Hypothalamus (tissue), 51 donors: ENCODE data around the gene RAMACL.
"Not testable (repeated sequence)": the region's sequence is repeated elsewhere in the genome, so short reads cannot be mapped to it uniquely, and the experiment has no call there.

Experiments used
- DNase-seq, 51 donors: peaks; one replicate each; lab custom pipeline; 2025; lab: John Stamatoyannopoulos, UW

Gene RAMACL

DNA sequence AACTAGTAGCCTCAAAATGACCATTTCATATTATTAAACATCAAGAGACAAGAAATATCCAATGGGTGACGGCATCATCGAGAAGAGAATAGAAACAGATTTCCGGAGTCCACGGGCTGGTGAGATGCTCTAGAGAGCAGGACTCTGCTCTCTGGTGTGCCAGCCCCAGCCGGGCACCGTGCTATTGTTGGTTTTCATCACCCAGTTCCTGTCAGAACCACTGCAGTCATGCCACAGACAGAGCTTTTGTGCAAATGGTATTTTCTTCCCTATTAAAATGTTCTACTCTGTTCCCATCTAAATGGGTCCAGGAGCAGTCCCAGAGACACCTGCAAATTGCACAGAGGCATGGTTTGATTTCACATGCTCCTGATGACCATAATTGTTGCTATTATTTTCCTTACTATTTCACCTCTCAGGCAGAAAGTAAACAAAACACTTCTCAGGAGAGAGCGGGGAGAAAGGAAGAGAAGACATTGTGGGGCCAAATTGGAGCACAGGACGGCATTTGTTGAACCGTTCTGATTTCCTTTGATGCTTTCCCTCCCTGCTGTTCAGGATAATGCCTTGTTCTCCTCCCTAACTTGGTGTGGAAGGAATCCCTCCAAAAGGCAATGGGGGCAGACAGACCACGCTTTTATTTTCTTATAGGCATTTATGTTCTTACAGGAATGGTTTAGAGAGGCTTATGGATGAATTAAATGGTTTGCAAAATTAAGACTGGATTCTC, 11.4 kb upstream of the RAMACL start:
- DNase-seq, result peak in 23 of 51 donors; percentile 11 to 63 (median 43)

GRCh38 chr6:166596776-166597507, 10.5 kb upstream of the RAMACL start:
- no peak for DNase-seq

GRCh38 chr6:166595949-166596348, 9.5 kb upstream of the RAMACL start:
- no peak for DNase-seq

- DNase-seq, result no peak
Observed at GRCh38 chr6:166595061-166595780, 8.7 kb upstream of the RAMACL start.

DNA sequence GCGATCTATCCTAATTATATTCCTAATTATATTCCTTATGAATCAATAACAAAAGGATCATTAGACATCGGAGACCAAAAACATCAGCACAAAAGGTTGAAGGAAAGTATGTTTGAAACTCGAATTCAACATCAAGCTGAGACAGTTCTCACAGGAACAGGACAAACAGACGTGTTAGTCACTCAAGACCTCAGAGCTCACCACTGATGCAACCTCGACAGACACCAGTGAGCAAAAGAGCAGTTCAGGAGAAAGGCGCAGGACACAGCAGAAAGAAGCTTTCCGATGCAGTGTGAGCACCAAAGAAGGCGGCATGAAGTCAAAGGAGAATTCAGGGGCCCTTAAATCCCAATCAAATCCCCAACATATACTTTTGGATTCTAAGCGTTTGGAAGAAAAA, 6.3 kb upstream of the RAMACL start:
- DNase-seq, result no peak

DNA sequence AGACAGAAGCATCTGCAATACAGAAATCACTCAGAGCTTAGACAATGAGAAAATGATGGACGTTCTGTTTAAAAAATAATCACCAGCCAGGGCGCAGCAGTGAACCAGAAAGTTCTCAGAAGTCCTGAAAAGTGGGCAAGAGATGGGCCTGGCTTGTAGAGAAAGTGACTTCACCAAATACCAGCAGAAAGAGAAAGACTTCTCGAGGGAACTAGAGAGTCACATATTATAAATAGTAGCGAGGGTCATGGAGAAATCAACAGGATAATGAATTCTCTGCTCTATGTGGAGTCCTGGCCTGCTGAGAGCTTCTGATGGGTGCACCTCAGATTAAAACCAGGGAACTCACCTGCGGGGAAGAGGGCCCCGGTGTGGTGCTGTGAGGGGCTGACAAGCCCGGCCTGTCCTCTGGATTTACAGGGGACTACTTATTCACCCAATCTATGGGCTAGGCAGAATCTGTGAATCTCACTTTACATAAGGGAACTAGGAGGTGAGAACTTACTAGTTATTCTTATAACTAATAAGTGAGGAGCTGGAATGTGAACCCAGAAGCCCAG, 5.6 kb upstream of the RAMACL start:
- no peak for DNase-seq

GRCh38 chr6:166591026-166591425, 4.5 kb upstream of the RAMACL start:
- DNase-seq, result no peak

- no peak for DNase-seq
Observed at GRCh38 chr6:166589786-166590574, 3.5 kb upstream of the RAMACL start.

DNA sequence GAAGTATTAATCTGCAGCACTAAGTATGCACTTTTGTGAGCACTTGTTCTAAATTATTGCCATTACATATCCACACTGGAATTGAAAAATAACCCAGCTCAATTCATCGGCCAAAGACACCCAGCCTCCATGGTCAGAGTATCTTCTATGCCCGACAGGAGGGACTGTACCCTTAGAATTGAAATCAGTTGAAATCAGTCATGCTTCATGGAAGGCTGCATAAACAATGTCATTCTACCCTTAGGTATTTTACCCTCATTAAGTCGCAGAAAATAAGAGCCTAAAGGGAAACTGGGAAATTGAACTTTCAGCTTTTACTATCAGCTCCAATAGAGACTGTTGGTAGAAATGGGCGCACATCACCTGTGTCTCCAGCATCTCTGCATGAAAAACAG, 2.9 kb upstream of the RAMACL start:
- no peak for DNase-seq

GRCh38 chr6:166588691-166589336, 2.3 kb upstream of the RAMACL start:
- DNase-seq, result no peak

DNA sequence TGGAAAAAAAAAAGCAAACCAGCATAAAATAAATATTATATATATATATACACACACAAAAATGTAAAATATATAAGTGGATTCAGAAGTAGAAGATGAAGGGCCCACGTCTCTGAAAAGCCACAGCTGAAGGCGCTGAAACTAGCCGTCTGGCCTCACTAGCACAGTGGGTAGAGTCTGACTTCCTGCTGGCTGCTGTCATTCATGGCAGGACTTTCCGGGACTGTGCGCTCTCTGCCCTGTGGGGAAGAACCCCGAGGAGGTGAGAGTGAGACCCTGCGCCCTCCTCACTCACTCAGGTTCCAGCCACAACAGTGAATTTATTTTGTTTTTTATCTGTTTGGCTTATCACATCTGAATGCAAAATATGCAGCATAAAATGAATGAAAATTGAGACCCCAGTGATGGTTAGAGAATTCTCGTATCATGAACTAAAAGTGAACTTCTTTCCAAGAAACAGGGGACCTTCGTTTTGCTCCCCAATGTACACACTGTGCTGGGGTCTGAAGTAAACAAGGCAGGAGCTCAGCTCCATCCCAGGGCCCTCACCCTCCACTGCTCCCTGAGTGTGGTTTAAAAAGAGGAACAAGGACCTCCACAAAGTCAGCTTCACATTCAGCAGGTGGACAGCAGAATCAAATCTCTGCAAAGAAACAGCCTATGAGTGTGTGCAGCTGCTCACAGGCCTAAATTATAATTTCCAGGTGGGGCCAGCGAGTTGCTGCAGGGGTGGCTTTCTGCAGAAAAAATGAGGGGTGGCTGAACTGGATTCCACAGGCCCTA, 1.3 kb upstream of the RAMACL start:
- no peak for DNase-seq

- peak in 1 of 51 donors; percentile 31 for DNase-seq
Observed at GRCh38 chr6:166584853-166585429, 1.5 kb downstream of the RAMACL start.

DNA sequence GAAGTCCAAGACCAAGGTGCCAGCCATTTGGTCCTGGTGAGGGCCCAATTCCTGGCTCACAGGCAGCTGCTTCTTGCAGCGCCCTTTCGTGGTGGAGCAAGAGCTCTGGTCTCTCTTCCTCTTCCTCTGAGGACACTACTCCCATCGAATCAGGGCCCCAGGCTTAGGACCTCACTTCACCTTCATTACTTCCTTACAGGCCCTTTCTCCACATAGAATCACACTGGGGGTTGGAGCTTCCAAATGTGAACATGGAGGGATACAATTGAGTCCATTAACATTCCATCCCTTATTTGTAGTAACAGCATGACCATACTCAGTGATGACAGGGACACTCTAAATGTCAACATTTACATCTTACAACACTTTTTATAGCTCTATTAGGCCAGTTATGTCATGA, 2.3 kb downstream of the RAMACL start:
- DNase-seq, result no peak

GRCh38 chr6:166583230-166583965, 3.1 kb downstream of the RAMACL start:
- no peak for DNase-seq

DNA sequence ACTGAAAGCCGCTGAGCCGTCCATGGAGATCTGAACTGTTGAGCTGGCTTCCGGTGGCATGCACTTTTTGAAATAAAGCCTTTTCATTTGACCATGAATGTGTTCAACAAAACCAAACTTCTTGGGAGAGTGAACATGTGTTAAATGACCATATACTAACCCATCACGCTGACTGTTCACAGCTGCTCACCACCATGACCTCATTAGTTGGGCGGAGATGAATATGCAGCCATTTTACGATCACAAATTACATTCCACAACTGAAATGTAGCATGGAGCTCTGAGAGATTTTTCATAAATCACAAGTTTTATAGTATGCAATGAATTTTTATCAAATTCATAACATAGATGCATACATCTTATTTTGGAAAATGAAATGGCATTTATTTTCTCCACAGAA, 4.2 kb downstream of the RAMACL start:
- no peak for DNase-seq

DNA sequence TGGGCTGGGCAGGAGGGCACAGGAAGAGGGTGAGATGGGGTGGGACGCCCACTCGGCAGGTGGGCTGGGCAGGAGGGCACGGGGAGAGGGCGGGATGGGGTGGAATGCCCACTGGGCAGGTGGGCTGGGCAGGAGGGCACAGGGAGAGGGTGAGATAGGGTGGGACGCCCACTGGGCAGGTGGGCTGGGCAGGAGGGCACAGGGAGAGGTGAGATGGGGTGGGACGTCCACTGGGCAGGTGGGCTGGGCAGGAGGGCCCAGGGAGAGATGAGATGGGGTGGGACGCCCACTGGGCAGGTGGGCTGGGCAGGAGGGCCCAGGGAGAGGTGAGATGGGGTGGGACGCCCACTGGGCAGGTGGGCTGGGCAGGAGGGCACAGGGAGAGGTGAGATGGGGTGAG, 4.7 kb downstream of the RAMACL start:
- DNase-seq, result not testable (repeated sequence)

DNA sequence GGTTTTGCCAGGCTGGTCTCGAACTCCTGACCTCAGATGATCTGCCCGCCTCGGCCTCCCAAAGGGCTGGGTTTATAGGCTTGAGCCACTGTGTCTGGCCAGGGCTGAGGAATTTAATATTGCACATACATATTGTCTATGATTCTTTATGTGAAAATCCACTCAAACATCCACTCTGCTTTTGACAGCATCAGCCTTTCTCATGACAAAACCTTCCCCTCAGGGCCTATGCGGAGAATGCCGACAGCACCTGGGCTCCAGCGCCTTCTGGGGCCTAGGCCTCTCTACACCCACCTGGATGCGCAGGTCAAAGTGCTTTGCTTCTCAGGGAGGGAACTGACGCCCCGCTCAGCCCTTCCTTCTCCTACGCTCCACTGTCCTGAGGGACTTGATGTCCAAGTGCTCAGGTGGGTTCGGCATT, 5.4 kb downstream of the RAMACL start:
- no peak for DNase-seq
